K562 (cell line): ENCODE measurements around the gene ALDH3B2. TPM values are rescaled to one million over a fixed set of nuclear protein-coding genes. Genes with fewer than 3 reads are reported as not detected.

ENCODE experiments used
- ATAC-seq: fragments of 200-7000 bp; cut with Tn5 transposase; 3 replicates; pipeline ENCODE4 v1.9.1; 2020; ENCODE audit warnings: moderate library complexity
- BruUV-seq: library from RNA; stranded (reverse); fragments of 400-500 nt; replicated peaks from 2 replicates; lab custom pipeline; 2021; lab: Mats Ljungman, UMichigan
- CTCF ChIA-PET: fragments of 300-600 bp; formaldehyde crosslinking; extraction: SDS; loops from one replicate; lab custom pipeline; 2021; ENCODE audit warnings: low intra/inter-chr PET ratio; lab: Yijun Ruan, JAX
- POLR2A ChIA-PET: fragments of 300-600, 350-650 bp; sonication (Branson Sonifier 250); formaldehyde crosslinking; extraction: SDS; loops from one replicate; lab custom pipeline; 2021; ENCODE audit warnings: antibody characterized with exemption, inconsistent platforms; lab: Yijun Ruan, JAX
- DNase-seq, 4 experiments: peaks; one replicate each; pipeline versions ENCODE4 v3.0.0 to v3.0.0-alpha.2; 2011 to 2018; ENCODE audit warnings: low spot score in 3 of 4, mixed read lengths in 3 of 4; ENCODE audit errors: extremely low read depth in 1 of 4
- FAIRE-seq: peaks from 2 replicates; lab custom pipeline; 2011; peaks lifted over from hg19 to GRCh38; lab: Jason Lieb, UNC
- H2AFZ ChIP-seq: 2 replicates; pipeline ENCODE4 v1.6.0; 2011; ENCODE audit warnings: low read depth, low read length, control low read depth, inconsistent platforms
- H3K27ac ChIP-seq: fragments of 200-600 bp; 3 replicates; pipeline ENCODE4 v1.8.0; 2011; ENCODE audit warnings: low read depth, mild to moderate bottlenecking, control low read depth, inconsistent platforms, low read length, moderate library complexity, mixed read lengths; ENCODE audit errors: extremely low read depth
- H3K27me3 ChIP-seq, 2 experiments: fragments of 300-600 bp in 1 of 2; 2 replicates in 1 of 2; 3 replicates in 1 of 2; pipeline versions ENCODE4 v1.6.0 to v1.8.0; 2011; ENCODE audit warnings: inconsistent platforms in 2 of 2, low read length in 2 of 2, mild to moderate bottlenecking in 1 of 2, mixed read lengths in 1 of 2, moderate library complexity in 1 of 2; ENCODE audit not compliant: control insufficient read depth in 2 of 2, insufficient read depth in 2 of 2
- H3K36me3 ChIP-seq: fragments of 300-600 bp; 3 replicates; pipeline ENCODE4 v1.8.0; 2011; ENCODE audit warnings: mild to moderate bottlenecking, low read length, inconsistent platforms; ENCODE audit not compliant: control insufficient read depth, insufficient read depth
- H3K4me1 ChIP-seq, 2 experiments: fragments of 200-600 bp in 1 of 2; replicated peaks in 1 of 2; 2 replicates in 1 of 2; 3 replicates in 1 of 2; pipeline versions ENCODE4 v1.5.1 to v1.8.0; 2011; ENCODE audit warnings: inconsistent platforms in 2 of 2, low read length in 2 of 2, mild to moderate bottlenecking in 1 of 2, mixed read lengths in 1 of 2, moderate library complexity in 1 of 2; ENCODE audit not compliant: control insufficient read depth in 2 of 2, insufficient read depth in 2 of 2
- H3K4me2 ChIP-seq: 2 replicates; pipeline ENCODE4 v1.6.1; 2011; ENCODE audit warnings: low read length, control low read depth, inconsistent platforms, mixed read lengths; ENCODE audit not compliant: insufficient read depth
- H3K4me3 ChIP-seq: fragments of 200-600 bp; sonication (generic), shearing (Covaris generic); 2 replicates; pipeline ENCODE4 v1.5.1; 2016; ENCODE audit warnings: control low read depth, inconsistent platforms
- H3K79me2 ChIP-seq: fragments of 200-600 bp; 3 replicates; pipeline ENCODE4 v1.8.0; 2011; ENCODE audit warnings: low read length, inconsistent platforms; ENCODE audit not compliant: control insufficient read depth, insufficient read depth
- H3K9ac ChIP-seq, 2 experiments: 2 replicates each; pipeline versions ENCODE4 v1.6.0 to v1.6.1; 2011; ENCODE audit warnings: low read depth in 2 of 2, low read length in 2 of 2, control low read depth in 1 of 2, inconsistent platforms in 1 of 2, mild to moderate bottlenecking in 1 of 2, mixed read lengths in 1 of 2; ENCODE audit not compliant: insufficient read depth in 1 of 2
- H3K9me1 ChIP-seq: one replicate; pipeline ENCODE4 v1.6.0; 2011; ENCODE audit warnings: inconsistent platforms, mild to moderate bottlenecking, low read length, moderate library complexity; ENCODE audit not compliant: control insufficient read depth, insufficient read depth
- H3K9me3 ChIP-seq: replicated peaks from 2 replicates; pipeline ENCODE4 v1.5.1; 2011; ENCODE audit warnings: low read depth, low read length, inconsistent platforms; ENCODE audit not compliant: control insufficient read depth, insufficient read depth
- H4K20me1 ChIP-seq: replicated peaks from 2 replicates; pipeline ENCODE4 v1.6.1; 2011; ENCODE audit warnings: low read length, inconsistent platforms, mixed read lengths; ENCODE audit not compliant: control insufficient read depth, insufficient read depth
- AFF4 ChIP-seq: sonication (generic); formaldehyde crosslinking; IDR thresholded peaks from 2 replicates; pipeline ENCODE4 v1.8.0; 2023; ENCODE audit warnings: mild to moderate bottlenecking, missing genetic modification reagents
- CCNT2 ChIP-seq: IDR thresholded peaks from 2 replicates; pipeline ENCODE4 v1.6.1; 2011; ENCODE audit warnings: borderline replicate concordance, low read depth, mild to moderate bottlenecking, moderate library complexity, mixed read lengths, low read length; ENCODE audit not compliant: insufficient read length; ENCODE audit errors: extremely low read depth
- FOXK2 ChIP-seq, 2 experiments: fragments of 450-650 bp; IDR thresholded peaks in 1 of 2; conservative IDR thresholded peaks in 1 of 2; 2 replicates each; pipeline ENCODE4 v1.6.1; 2016; ENCODE audit warnings: low read depth in 2 of 2, mild to moderate bottlenecking in 1 of 2
- HMGN3 ChIP-seq: IDR thresholded peaks from 2 replicates; pipeline ENCODE4 v1.6.1; 2011; ENCODE audit warnings: borderline replicate concordance, low read depth, mild to moderate bottlenecking, mixed read lengths, low read length; ENCODE audit not compliant: insufficient read length; ENCODE audit errors: extremely low read depth
- IFI16 ChIP-seq: fragments of 250-450 bp; sonication (Bioruptor Pico); IDR thresholded peaks from 2 replicates; pipeline ENCODE4 v2.1.2; 2022; ENCODE audit warnings: mild to moderate bottlenecking, inconsistent platforms
- MAX ChIP-seq: sonication (generic); formaldehyde crosslinking; IDR thresholded peaks from 2 replicates; pipeline ENCODE4 v1.9.0; 2022; ENCODE audit warnings: mild to moderate bottlenecking, missing genetic modification reagents
- RBFOX2 ChIP-seq: fragments of 200-400 bp; formaldehyde crosslinking; IDR thresholded peaks from 2 replicates; pipeline ENCODE4 v1.6.1; 2017; ENCODE audit warnings: low read depth, mild to moderate bottlenecking, low read length, moderate library complexity
- RBM39 ChIP-seq: fragments of 200-400 bp; formaldehyde crosslinking; optimal IDR thresholded peaks from 2 replicates; pipeline ENCODE3; 2018; ENCODE audit warnings: low read depth, low read length
- TFAP4 ChIP-seq: sonication (generic); formaldehyde crosslinking; IDR thresholded peaks from 2 replicates; pipeline ENCODE4 v1.8.0; 2022; ENCODE audit warnings: missing genetic modification reagents, mild to moderate bottlenecking, moderate library complexity, borderline replicate concordance
- XRCC3 ChIP-seq: fragments of 450-650 bp; IDR thresholded peaks from 2 replicates; pipeline ENCODE4 v1.6.1; 2017; ENCODE audit warnings: mild to moderate bottlenecking, moderate library complexity
- ZNF24 ChIP-seq: fragments of 450-650 bp; IDR thresholded peaks from 2 replicates; pipeline ENCODE4 v1.6.1; 2016
- ZNF589 ChIP-seq: fragments of 200-800 bp; sonication (Bioruptor generic); IDR thresholded peaks from 2 replicates; pipeline ENCODE4 v1.6.1; 2016; ENCODE audit warnings: low read depth, missing genetic modification characterization, missing compliant biosample characterization
- WGBS: fragments of 100-300 bp; shearing (Covaris generic); methylation state at CpG from one replicate; pipeline ENCODE4 v1.1.6; 2016; ENCODE audit warnings: low coverage, mixed read lengths; ENCODE audit not compliant: insufficient coverage; ENCODE audit errors: missing lambda C conversion rate; 5-methylcytosine and 5-hydroxymethylcytosine counted together
- in situ Hi-C: fragments of 300-500 bp; cut with MboI; formaldehyde crosslinking; loops from 4 replicates; pipeline ENCODE4 v1.15.0; 2018; ENCODE audit warnings: inconsistent platforms, mixed read lengths
- intact Hi-C: fragments of 100-400 bp; cut with micrococcal nuclease; formaldehyde crosslinking; loops from 2 replicates; pipeline ENCODE4 v1.14.2; 2022
- polyA plus RNA-seq, 8 experiments: library from polyadenylated mRNA; depleted of rRNA in 4 of 8; stranded (reverse) in 5 of 8; unstranded in 3 of 8; fragments of >200 nt; fragmentation: Nextera tagmentation in 2 of 8; fragmentation: Illumina TruSeq in 1 of 8; extraction: Ambion mirVana in 2 of 8; extraction: Trizol in 1 of 8; gene quantifications; 2 replicates each; pipeline versions ENCODE4 v1.2.1 to v1.2.3, GENCODE V29; 2011 to 2014; ENCODE audit warnings: inconsistent platforms in 1 of 8, missing spikeins in 1 of 8
- total RNA-seq, 7 experiments: library from RNA; depleted of rRNA in 6 of 7; stranded (reverse); fragments of >200 nt in 6 of 7; fragmentation: Illumina TruSeq in 2 of 7; extraction: Trizol in 2 of 7; gene quantifications; 2 replicates each; pipeline versions ENCODE4 v1.2.1 to v1.2.3, GENCODE V29; 2011 to 2021; ENCODE audit warnings: low replicate concordance in 1 of 7
- TF ChIP-seq, protein P1 (sequence below): IDR thresholded peaks from 3 replicates; pipeline ENCODE4 v1.6.1; 2011; ENCODE audit warnings: borderline replicate concordance, mild to moderate bottlenecking; ENCODE audit not compliant: insufficient read length, insufficient read depth

The ALDH3B2 gene
- total and polyA plus RNA-seq, 9 of the 15 experiments (the other 6 are each of a cell fraction or from before 2014, with no cell fraction given), result not detected

GRCh38 chr11:67614730-67615714, 59.4 kb downstream of the ALDH3B2 start:
- no peaks in the 10 kb centered on the region for H4K20me1 ChIP-seq
- H3K36me3 ChIP-seq, result peaks cover 37% of the 10 kb centered on the region; the same call in 2 of the 3 replicates
- in situ Hi-C loops, result no loop called here
- H2AFZ ChIP-seq, result no peak overlapping the region
- 87% methylated on average over 14 of the region's 18 CpGs for WGBS
- H3K27me3 ChIP-seq, result no peaks in the 10 kb centered on the region
- H3K9ac ChIP-seq, result peak overlapping the region; percentile 29 to 87; a peak in 3 of 4 replicates
- FAIRE-seq (no peak), ATAC-seq (peak; percentile 73), DNase-seq (peak; percentile 48 to 59 (median 54))
- POLR2A ChIA-PET, result interaction anchor here (0.6 to 3.4 kb wide), 5 partner anchors 10 to 29 kb away, joined by 3 to 36 read pairs (median 4); partner anchors contain the start of gene NUDT8
- intact Hi-C loops, result no loop called here
- peak overlapping the region; percentile 2; the same call in 1 of the 3 replicates for H3K27ac ChIP-seq
- BruUV-seq, result no TSS peak
- H3K4me3 ChIP-seq, result no peak overlapping the region
- CTCF ChIA-PET, result interaction anchor here (1.0 kb wide), 1 partner anchor 15 kb away, joined by 3 read pairs; the partner anchor contains the start of gene NUDT8
- peaks cover under 1% of the 10 kb centered on the region; the same call in 1 of the 3 replicates for H3K79me2 ChIP-seq
- no peaks in the 10 kb centered on the region for H3K9me1 ChIP-seq
- H3K9me3 ChIP-seq, result 0 out of 2 replicates have a peak, but pooled peaks cover 2% of the 10 kb centered on the region
- no peak overlapping the region for H3K4me2 ChIP-seq
- peaks cover 9 to 67% of the 10 kb centered on the region in 2 experiments; a peak in 4 of 5 replicates for H3K4me1 ChIP-seq
- TF ChIP-seq IFI16 (CRISPR knock-in tag) (no peak), TFAP4 (CRISPR knock-in tag) (peak; percentile 14; the same call in 1 of the 2 replicates), RBFOX2 (0 out of 2 replicates have a peak, but pooled peaks have one; percentile 3), ZNF24 (no peak), CCNT2 (no peak), XRCC3 (no peak), RBM39 (no peak), AFF4 (no peak), ZNF589 (CRISPR knock-in tag) (no peak), HMGN3 (peak; percentile 4), MAX (CRISPR knock-in tag) (peak; percentile 9; the same call in 1 of the 2 replicates), FOXK2 (conservative IDR thresholded peaks at IDR 0.05 in 1 of 2, IDR thresholded peaks at IDR 0.05 in 1 of 2; ENCODE audit: low read depth in 2 of 2) (no peak)
- TF ChIP-seq, protein P1, sequence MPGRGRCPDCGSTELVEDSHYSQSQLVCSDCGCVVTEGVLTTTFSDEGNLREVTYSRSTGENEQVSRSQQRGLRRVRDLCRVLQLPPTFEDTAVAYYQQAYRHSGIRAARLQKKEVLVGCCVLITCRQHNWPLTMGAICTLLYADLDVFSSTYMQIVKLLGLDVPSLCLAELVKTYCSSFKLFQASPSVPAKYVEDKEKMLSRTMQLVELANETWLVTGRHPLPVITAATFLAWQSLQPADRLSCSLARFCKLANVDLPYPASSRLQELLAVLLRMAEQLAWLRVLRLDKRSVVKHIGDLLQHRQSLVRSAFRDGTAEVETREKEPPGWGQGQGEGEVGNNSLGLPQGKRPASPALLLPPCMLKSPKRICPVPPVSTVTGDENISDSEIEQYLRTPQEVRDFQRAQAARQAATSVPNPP, result no peak
